NT2/D1 (cell line): Measurements from ENCODE around the gene PDCD11.

Experiments used
- SUZ12 ChIP-seq: IDR thresholded peaks from 2 replicates; pipeline ENCODE4 v1.6.1; 2011; ENCODE audit not compliant: insufficient read length, insufficient read depth; ENCODE audit errors: extremely low read depth
- YY1 ChIP-seq: IDR thresholded peaks from 2 replicates; pipeline ENCODE4 v1.6.1; 2011; ENCODE audit not compliant: insufficient read length, insufficient read depth
- ZNF274 ChIP-seq: IDR thresholded peaks from 2 replicates; pipeline ENCODE4 v1.6.1; 2011; ENCODE audit warnings: mild to moderate bottlenecking, low read depth, low read length

GRCh38 chr10:103431902-103432301 is 35.5 kb downstream of the PDCD11 start:
- TF ChIP-seq SUZ12 (no peak), ZNF274 (no peak), YY1 (no peak)
